Endometrial microvascular endothelial cells (primary cell): Measurements from ENCODE around the gene CTSC. TPM values are rescaled to one million over a fixed set of nuclear protein-coding genes. Genes with fewer than 3 reads are reported as not detected.
"Not testable (repeated sequence)": the region's sequence is repeated elsewhere in the genome, so short reads cannot be mapped to it uniquely, and the experiment has no call there.

Source experiments
- in situ Hi-C: cut with HindIII; loops from 2 replicates; pipeline ENCODE4 v1.10.0; 2017; ENCODE audit warnings: low sequenced_read_pairs, low pct_unique_long_range_greater_than_20kb; ENCODE audit errors: inconsistent ontology term
- total RNA-seq: library from RNA; depleted of rRNA; stranded (reverse); fragments of >200 nt; gene quantifications from one replicate; pipeline ENCODE4 v1.2.3, GENCODE V29; 2015; ENCODE audit errors: inconsistent ontology term

The CTSC gene
- total RNA-seq, 1 donor from 2014 or later = 420 TPM

DNA sequence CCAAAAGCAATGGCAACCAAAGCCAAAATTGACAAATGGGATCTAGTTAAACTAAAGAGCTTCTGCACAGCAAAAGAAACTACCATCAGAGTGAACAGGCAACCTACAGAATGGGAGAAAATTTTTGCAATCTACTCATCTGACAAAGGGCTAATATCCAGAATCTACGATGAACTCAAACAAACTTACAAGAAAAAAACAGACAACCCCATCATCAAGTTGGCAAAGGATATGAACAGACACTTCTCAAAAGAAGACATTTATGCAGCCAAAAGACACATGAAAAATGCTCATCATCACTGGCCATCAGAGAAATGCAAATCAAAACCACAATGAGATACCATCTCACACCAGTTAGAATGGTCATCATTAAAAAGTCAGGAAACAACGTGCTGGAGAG is 92.0 kb downstream of the CTSC start:
- in situ Hi-C loops = not testable (repeated sequence)

Other genes starting within 250 kb of the CTSC start
- 21.2 TPM for gene RAB38, start 162.3 kb downstream of the CTSC start, total RNA-seq